Activated CD4-positive, alpha-beta T cell treated with anti-CD3 and anti-CD28 coated beads, Interleukin-2, amount 10 ng/mL, durations not matched to agents 7 days and 5 days (primary cell): ENCODE data around the gene UBE2I. TPM values are rescaled to one million over a fixed set of nuclear protein-coding genes. Genes with fewer than 3 reads are reported as not detected.

Source experiments
- CTCF ChIA-PET: fragments of 350-600 bp; sonication (Branson Sonifier 250); formaldehyde crosslinking; loops from one replicate; lab custom pipeline; 2021; ENCODE audit warnings: antibody characterized with exemption; lab: Charles Lee
- POLR2A ChIA-PET: fragments of 350-600 bp; sonication (Branson Sonifier 250); formaldehyde crosslinking; loops from one replicate; lab custom pipeline; 2021; ENCODE audit warnings: antibody characterized with exemption; lab: Charles Lee
- DNase-seq: peaks from one replicate; pipeline ENCODE4 v3.0.0-alpha.2; 2020
- H3K27ac Mint-ChIP-seq: one replicate; pipeline ENCODE4 v1.8.0; 2021; ENCODE audit warnings: mild to moderate bottlenecking, moderate library complexity, mixed read lengths
- H3K27me3 Mint-ChIP-seq: one replicate; pipeline ENCODE4 v1.8.0; 2021; ENCODE audit warnings: mixed read lengths
- H3K36me3 Mint-ChIP-seq: one replicate; pipeline ENCODE4 v1.8.0; 2021; ENCODE audit warnings: low read depth, mixed read lengths
- H3K4me1 Mint-ChIP-seq: one replicate; pipeline ENCODE4 v1.8.0; 2021; ENCODE audit warnings: mixed read lengths
- H3K4me3 Mint-ChIP-seq: one replicate; pipeline ENCODE4 v1.8.0; 2021; ENCODE audit warnings: mild to moderate bottlenecking, moderate library complexity, mixed read lengths
- H3K9me3 Mint-ChIP-seq: one replicate; pipeline ENCODE4 v1.8.0; 2021; ENCODE audit warnings: mixed read lengths
- total RNA-seq, 2 experiments: library from RNA; stranded (reverse); gene quantifications; one replicate each; pipeline ENCODE4 v1.2.3, GENCODE V29; 2021

Gene UBE2I
- total RNA-seq, 2 experiments from 2014 or later = 204 to 222 TPM

DNA sequence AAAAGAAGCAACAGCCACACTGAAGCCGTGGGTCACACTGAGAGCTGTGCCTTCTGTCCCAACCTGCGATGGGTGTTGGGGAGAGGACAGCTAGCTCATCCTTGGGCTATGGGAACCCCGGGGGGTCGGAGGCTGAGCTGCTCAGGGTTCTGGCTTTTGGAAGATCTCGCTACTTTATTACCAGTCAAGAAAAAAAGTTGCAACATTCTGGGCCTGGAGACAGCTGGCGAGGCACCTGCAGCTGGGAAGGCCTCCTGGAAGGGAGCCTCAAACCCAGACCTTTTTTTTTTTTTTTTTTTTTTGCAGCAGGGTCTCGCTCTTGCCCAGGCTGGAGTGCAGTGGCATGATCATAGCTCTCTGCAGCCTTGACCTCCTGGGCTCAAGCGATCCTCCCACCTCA, 28.7 kb upstream of the UBE2I start:
- no peaks in the 10 kb centered on the region for H3K27me3 Mint-ChIP-seq
- no peak overlapping the region for H3K27ac Mint-ChIP-seq
- H3K36me3 Mint-ChIP-seq = no peaks in the 10 kb centered on the region
- ChIA-PET CTCF (interaction anchor here (0.6 kb wide), 1 partner anchor 698 kb away, joined by 4 read pairs; no protein-coding TSS in a partner anchor), POLR2A (no interaction called here)
- no peak overlapping the region for H3K4me3 Mint-ChIP-seq
- DNase-seq = no peak
- H3K9me3 Mint-ChIP-seq = no peaks in the 10 kb centered on the region
- H3K4me1 Mint-ChIP-seq = no peaks in the 10 kb centered on the region

DNA sequence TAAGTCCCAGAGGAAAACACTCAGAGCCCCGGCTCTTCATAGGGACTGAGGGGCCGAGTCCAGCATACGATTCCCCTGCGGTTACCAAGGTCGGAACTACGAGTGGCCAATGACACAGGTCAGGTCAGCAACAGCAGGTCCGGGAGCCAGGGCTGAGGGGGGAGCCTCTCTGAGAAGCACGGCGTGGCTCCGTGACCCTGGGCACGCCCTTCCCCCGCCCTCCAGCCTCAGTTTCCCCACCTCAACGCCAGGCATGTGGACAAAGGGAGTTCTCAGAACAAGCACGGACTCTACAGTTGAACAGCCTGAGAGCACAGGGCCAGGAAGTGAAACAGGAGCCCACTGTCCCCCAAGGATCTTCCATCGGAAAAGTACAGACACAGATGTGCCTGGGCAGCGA, 27.9 kb upstream of the UBE2I start:
- DNase-seq = no peak
- Mint-ChIP-seq H3K27ac (no peak overlapping the region), H3K4me1 (no peaks in the 10 kb centered on the region), H3K4me3 (no peak overlapping the region), H3K36me3 (no peaks in the 10 kb centered on the region), H3K9me3 (no peaks in the 10 kb centered on the region), H3K27me3 (no peaks in the 10 kb centered on the region)
- ChIA-PET CTCF (interaction anchor here (0.6 to 1.0 kb wide), 2 partner anchors 82 to 699 kb away, joined by 3 to 4 read pairs; no protein-coding TSS in a partner anchor), POLR2A (no interaction called here)

DNA sequence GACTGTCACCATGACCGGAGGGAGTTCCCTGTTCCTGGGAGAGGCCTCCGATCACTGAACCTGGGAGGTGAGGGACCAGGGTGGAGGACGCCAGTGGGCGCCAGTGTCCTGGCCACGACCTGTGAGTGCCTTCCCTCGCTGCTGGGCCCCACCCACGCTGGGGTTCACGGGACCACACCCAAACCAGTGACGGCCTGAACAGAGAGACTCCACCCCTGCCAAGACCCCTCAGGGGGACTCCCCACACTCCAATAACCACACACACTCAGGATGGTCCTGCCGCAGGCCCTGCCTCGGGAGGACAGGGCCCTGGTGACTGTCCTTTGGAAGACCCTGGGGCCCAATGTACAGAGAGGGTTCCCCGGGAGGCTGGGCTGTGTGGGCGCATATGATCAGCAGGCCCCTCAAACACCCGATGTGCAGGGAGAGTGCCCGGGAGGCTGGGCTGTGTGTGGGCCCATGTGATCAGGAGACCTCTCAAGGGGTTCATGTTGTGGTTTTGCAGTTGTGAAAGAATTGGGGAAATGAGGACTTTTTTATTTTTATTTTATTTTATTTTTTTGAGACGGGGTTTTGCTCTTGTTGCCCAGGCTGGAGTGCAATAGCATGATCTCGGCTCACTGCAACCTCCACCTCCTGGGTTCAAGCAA, 27.0 kb upstream of the UBE2I start:
- DNase-seq = no peak
- Mint-ChIP-seq H3K4me1 (no peaks in the 10 kb centered on the region), H3K27ac (no peak overlapping the region), H3K36me3 (no peaks in the 10 kb centered on the region), H3K4me3 (no peak overlapping the region), H3K9me3 (no peaks in the 10 kb centered on the region), H3K27me3 (peaks cover under 1% of the 10 kb centered on the region)
- ChIA-PET POLR2A (no interaction called here), CTCF (interaction anchor here (1.0 kb wide), 1 partner anchor 81 kb away, joined by 3 read pairs; no protein-coding TSS in a partner anchor)

DNA sequence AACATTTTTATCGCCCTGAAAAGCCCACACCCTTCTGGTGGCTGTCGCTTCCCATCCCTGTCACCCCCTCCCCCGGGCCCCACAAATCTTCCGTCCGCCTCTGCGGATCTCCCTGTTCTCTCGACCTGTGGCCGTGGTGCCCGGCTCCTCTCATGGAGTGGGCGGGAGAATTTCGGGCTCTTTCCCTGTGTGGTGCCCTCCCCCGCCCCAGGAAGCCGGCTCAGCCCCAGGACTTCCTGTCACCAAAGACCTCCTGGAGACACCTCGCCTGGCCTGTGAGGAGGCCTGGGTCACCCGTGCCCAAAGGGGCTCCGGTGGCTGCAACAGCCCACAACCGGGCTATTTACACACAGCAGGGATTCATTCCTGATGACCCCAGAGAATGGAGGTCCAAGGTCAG, 26.1 kb upstream of the UBE2I start:
- ChIA-PET CTCF (interaction anchor here (0.9 kb wide), 1 partner anchor 18 kb away, joined by 3 read pairs; no protein-coding TSS in a partner anchor), POLR2A (no interaction called here)
- H3K4me1 Mint-ChIP-seq = no peaks in the 10 kb centered on the region
- peaks cover 5% of the 10 kb centered on the region for H3K27me3 Mint-ChIP-seq
- no peak overlapping the region for H3K4me3 Mint-ChIP-seq
- H3K27ac Mint-ChIP-seq = no peak overlapping the region
- no peaks in the 10 kb centered on the region for H3K9me3 Mint-ChIP-seq
- H3K36me3 Mint-ChIP-seq = no peaks in the 10 kb centered on the region
- no peak for DNase-seq

DNA sequence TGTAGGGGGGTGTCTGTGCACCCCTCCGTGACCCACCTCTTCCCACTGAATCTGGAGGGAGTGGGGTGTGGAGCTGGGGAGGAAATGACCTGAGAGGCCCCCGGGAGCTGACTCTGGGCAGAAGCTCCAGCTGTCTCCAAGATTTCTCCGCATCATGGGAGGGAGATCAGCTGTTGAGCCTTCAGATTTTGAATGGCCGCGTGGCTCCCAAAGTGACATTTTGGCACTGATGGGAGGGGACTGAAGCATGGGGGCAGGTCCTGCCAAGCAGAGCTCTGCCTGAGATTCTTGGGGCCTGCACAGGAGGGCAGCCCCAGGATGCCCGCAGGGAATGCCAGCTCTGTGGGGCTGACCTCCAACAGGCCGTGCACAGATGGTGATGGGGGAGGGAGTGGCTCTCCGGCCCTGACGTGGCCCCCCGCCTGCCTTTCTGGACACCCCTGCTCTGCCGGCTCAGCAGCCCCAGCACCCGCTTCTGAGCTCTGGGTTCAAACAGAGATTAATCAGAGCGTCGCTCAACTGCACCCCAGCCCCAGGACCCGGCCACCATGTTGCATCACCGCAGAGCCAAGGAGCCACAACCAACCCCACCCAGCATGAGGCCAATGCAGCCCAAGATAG, 25.3 kb upstream of the UBE2I start:
- ChIA-PET POLR2A (no interaction called here), CTCF (interaction anchor here (0.9 kb wide), 1 partner anchor 17 kb away, joined by 3 read pairs; no protein-coding TSS in a partner anchor)
- H3K4me3 Mint-ChIP-seq = no peak overlapping the region
- H3K27ac Mint-ChIP-seq = no peak overlapping the region
- no peaks in the 10 kb centered on the region for H3K4me1 Mint-ChIP-seq
- peaks cover 5% of the 10 kb centered on the region for H3K27me3 Mint-ChIP-seq
- no peaks in the 10 kb centered on the region for H3K9me3 Mint-ChIP-seq
- no peaks in the 10 kb centered on the region for H3K36me3 Mint-ChIP-seq
- no peak for DNase-seq

DNA sequence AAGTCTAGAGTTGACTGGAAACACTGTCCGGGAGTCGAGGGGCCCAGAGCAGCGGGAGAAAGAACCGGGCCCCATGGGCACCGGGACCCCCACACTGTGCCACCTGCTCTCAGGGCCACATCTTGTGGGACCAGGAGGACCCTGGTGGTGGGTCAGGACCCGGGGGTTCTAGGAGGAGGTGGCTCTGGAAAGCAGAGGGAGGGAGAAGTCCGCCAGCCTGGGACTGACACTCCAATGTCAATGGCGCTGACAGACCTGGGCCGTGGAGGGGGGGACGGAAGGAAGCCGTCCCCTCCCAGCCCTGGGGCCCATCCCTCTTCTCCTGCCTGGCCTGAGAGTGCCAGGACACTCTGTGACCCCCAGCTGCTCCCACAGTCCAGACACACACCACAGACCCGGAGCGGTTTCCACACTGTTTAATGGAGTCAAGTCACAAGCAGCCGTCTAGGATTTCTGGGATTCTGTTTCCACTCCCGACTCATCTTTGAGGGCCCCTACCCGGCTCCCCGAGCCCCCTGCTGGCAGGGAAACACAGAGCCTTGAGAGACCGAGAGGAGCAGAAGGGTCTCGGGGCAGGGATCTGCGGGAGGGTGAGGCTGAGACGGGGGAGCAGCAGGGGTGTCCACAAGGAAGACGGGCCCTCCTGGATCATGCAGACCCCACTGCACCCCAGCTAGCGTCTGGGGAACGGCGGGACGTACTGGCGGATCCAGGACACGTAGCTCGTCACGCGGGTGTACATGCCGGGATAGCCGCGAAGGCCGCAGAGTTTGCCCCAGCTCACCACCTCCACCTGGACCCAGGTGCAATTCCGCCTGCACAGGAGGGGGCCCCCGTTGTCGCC, 23.5 kb upstream of the UBE2I start:
- CTCF ChIA-PET = interaction anchor here (1.8 kb wide), 1 partner anchor 15 kb away, joined by 4 read pairs; no protein-coding TSS in a partner anchor
- Mint-ChIP-seq H3K27ac (no peak overlapping the region), H3K36me3 (no peaks in the 10 kb centered on the region), H3K9me3 (no peaks in the 10 kb centered on the region), H3K4me1 (no peaks in the 10 kb centered on the region), H3K27me3 (peaks cover 19% of the 10 kb centered on the region), H3K4me3 (no peak overlapping the region)
- DNase-seq = no peak
- POLR2A ChIA-PET = no interaction called here

DNA sequence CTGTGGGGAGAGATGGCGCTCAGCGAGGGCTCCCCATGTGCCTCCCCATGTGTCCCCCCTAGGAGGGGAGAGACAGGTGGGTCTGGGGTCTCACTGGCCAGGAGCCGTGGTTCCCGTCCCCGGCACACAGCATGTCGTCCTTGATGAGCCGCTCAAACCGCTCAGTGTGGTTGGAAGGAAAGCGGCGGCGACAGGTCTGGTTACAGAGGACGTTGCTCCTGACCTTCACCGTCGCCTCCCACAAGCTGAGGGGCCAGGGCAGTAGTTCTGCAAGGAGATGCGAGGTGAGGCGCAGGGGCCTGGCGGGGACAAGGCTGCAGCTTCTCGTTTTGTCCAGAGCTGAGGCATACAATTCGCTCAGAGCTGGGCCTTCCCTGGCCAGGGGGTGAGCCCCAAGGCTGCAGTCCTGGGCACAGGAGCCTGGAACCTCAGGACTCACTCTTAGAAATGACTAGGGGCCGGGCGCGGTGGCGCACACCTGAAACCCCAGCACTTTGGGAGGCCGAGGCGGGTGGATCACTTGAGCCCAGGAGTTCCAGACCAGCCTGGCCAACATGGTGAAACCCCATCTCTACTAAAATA, 22.8 kb upstream of the UBE2I start:
- CTCF ChIA-PET = interaction anchor here (1.7 to 1.8 kb wide), 2 partner anchors 14 to 40 kb away, joined by 3 to 4 read pairs; no protein-coding TSS in a partner anchor
- no peak overlapping the region for H3K4me3 Mint-ChIP-seq
- no peaks in the 10 kb centered on the region for H3K4me1 Mint-ChIP-seq
- H3K27ac Mint-ChIP-seq = no peak overlapping the region
- no peak for DNase-seq
- no peaks in the 10 kb centered on the region for H3K9me3 Mint-ChIP-seq
- POLR2A ChIA-PET = no interaction called here
- peaks cover 24% of the 10 kb centered on the region for H3K27me3 Mint-ChIP-seq
- H3K36me3 Mint-ChIP-seq = no peaks in the 10 kb centered on the region

DNA sequence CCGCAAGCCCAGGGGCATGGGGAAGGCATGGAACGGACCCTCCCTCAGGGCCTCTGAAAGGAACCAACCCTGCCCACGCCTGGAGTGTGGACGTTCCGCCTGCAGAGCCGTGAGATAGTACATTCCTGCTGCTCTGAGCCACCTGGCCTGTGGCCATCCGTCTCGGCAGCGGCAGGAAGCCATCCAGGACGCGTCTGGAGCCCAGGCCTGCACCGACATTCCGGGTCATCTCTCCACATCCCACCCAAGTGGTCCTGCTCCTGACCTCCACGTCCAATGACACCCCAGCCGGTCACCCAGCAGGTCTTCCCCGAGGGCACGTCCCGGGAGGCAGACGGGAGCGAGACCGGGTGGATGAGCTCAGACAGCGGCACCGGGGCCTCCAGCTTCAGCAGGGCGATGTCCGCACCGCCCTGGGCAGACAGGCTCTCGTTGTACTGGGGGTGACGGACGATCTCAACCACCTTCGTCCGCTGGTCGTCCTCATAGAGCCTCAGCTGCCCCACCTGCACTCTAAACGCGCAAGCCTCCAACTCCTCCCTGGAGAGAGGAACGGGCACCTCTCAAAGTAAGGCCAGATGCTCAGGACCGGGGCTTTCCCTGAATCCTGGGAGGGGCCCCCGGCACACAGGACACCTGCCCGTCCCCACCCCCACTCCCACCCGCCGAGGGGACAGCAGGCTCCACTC, 21.3 kb upstream of the UBE2I start:
- no peak overlapping the region for H3K4me3 Mint-ChIP-seq
- no peaks in the 10 kb centered on the region for H3K4me1 Mint-ChIP-seq
- no peaks in the 10 kb centered on the region for H3K9me3 Mint-ChIP-seq
- no peak for DNase-seq
- POLR2A ChIA-PET = no interaction called here
- no peaks in the 10 kb centered on the region for H3K36me3 Mint-ChIP-seq
- H3K27ac Mint-ChIP-seq = no peak overlapping the region
- CTCF ChIA-PET = interaction anchor here (1.7 to 1.8 kb wide), 2 partner anchors 12 to 39 kb away, joined by 3 to 4 read pairs; no protein-coding TSS in a partner anchor
- H3K27me3 Mint-ChIP-seq = peaks cover 26% of the 10 kb centered on the region

DNA sequence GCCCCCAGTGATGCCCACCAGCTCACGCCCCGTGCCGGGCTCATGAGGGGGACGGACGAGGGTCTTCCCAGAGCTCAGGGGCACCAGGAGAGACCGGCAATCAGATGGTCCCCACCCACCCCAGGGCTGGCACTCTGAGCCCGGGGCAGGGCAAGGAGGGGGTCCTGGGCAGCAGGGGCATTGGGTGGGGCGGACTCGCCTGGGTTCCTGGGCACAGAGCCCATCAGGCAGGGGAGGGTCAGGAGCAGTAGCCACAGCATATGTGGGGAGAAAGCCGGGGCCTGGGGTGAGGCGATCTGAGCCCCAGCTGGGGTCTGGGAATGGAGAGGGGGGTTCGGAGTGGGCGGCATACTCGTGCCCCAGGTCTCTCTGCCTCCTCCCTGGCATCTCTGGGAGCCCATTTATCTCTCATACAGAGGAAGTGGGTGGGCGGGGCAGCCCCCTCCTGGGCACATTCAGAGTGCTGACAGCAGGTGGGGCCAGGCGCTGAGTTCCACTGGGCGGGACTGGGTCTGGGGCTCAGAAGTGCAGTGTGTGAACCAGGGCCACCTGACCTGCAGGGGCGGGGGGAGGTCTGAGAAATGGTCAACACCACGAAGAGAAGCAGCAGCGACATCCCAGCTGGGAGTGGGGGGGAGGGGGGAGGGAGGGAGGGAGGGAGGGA, 20.5 kb upstream of the UBE2I start:
- Mint-ChIP-seq H3K4me1 (no peaks in the 10 kb centered on the region), H3K9me3 (no peaks in the 10 kb centered on the region), H3K36me3 (no peaks in the 10 kb centered on the region), H3K27ac (no peak overlapping the region), H3K4me3 (no peak overlapping the region), H3K27me3 (peaks cover 29% of the 10 kb centered on the region)
- ChIA-PET POLR2A (no interaction called here), CTCF (no interaction called here)
- DNase-seq = no peak

DNA sequence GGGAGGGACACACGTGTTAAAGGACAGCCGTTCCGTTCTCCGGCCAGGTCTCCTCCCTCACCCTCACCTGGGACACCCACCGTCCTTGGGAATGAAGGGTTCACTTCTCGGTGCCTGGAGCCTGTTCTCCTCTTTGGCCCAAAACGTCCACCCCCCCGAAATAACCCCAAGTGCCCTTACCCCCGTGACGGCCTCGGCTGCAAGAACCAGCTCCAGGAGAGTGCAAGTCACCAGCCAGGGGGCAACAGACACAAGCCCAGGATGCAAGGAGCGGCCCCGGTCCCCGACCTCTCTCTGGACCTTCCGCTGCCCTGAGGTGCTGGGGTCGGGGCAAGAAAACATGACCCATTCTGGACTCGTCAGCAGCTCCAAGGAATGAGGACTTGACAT, 20.0 kb upstream of the UBE2I start:
- ChIA-PET CTCF (no interaction called here), POLR2A (no interaction called here)
- no peak for DNase-seq
- no peak overlapping the region for H3K4me3 Mint-ChIP-seq
- H3K27me3 Mint-ChIP-seq = peaks cover 33% of the 10 kb centered on the region
- no peaks in the 10 kb centered on the region for H3K4me1 Mint-ChIP-seq
- H3K36me3 Mint-ChIP-seq = no peaks in the 10 kb centered on the region
- no peaks in the 10 kb centered on the region for H3K9me3 Mint-ChIP-seq
- H3K27ac Mint-ChIP-seq = no peak overlapping the region

DNA sequence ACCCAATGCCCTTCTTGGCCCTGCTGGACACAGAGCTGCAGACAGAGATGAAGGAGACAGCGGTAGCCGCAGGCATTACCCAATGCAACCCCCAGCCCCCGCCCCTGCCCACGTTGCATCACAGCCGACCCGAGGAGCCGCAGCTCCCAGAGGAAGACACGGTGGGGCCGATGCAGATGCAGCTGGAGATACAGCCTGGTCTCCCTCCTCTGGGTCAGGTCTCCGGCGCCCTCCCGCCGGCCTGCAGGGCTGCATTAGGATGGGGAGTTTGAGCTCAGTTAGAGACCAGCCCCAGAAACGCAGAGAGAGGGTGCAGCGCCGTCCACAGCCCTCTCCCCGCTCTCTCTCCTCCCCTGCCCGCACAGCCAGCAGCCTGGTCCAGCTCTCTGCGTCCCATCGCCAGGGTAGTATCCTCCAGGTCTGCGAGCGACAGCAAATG, 19.4 kb upstream of the UBE2I start:
- Mint-ChIP-seq H3K27ac (no peak overlapping the region), H3K4me1 (no peaks in the 10 kb centered on the region), H3K4me3 (no peak overlapping the region), H3K9me3 (no peaks in the 10 kb centered on the region), H3K36me3 (no peaks in the 10 kb centered on the region), H3K27me3 (peaks cover 33% of the 10 kb centered on the region)
- CTCF ChIA-PET = no interaction called here
- POLR2A ChIA-PET = no interaction called here
- no peak for DNase-seq
